ENCODE results near the gene TXNL4B.

The TXNL4B gene

GRCh38 chr16:72111657-72112451 lies 18.4 kb upstream of the TXNL4B start:
- no peak for TF ChIP-seq CTCF (IDR thresholded peaks at IDR 0.05; ENCODE audit: low read depth, low read length)

GRCh38 chr16:72110662-72111615 lies 17.5 kb upstream of the TXNL4B start:
- TF ChIP-seq CTCF (IDR thresholded peaks at IDR 0.05; ENCODE audit: low read depth, low read length): no peak
- no peak for DNase-seq
- Histone ChIP-seq H3K27me3 (ENCODE audit: insufficient read depth, low read depth, severe bottlenecking) (no peaks in the 10 kb centered on the region), H3K27ac (no peak overlapping the region), H3K36me3 (peaks cover 68% of the 10 kb centered on the region), H3K4me3 (ENCODE audit: low read depth, low read length) (no peak overlapping the region), H3K9me3 (ENCODE audit: severe bottlenecking) (no peaks in the 10 kb centered on the region)

More at GRCh38 chr16:72111657-72112451, 18.4 kb upstream of the TXNL4B start:
- H3K27ac ChIP-seq: no peak overlapping the region
- no peaks in the 10 kb centered on the region for H3K27me3 ChIP-seq (ENCODE audit: insufficient read depth, low read depth, severe bottlenecking)
- DNase-seq: no peak
- H3K9me3 ChIP-seq (ENCODE audit: severe bottlenecking): no peaks in the 10 kb centered on the region
- no peak overlapping the region for H3K4me3 ChIP-seq (ENCODE audit: low read depth, low read length)
- peaks cover 58% of the 10 kb centered on the region for H3K36me3 ChIP-seq

- DNase-seq: no peak
- Histone ChIP-seq H3K27ac (no peak overlapping the region), H3K9me3 (ENCODE audit: severe bottlenecking) (no peaks in the 10 kb centered on the region), H3K27me3 (ENCODE audit: insufficient read depth, low read depth, severe bottlenecking) (no peaks in the 10 kb centered on the region), H3K4me3 (ENCODE audit: low read depth, low read length) (no peak overlapping the region), H3K36me3 (peaks cover 77% of the 10 kb centered on the region)
- no peak for TF ChIP-seq CTCF (IDR thresholded peaks at IDR 0.05; ENCODE audit: low read depth, low read length)
These were observed 16.6 kb upstream of the TXNL4B start for GRCh38 chr16:72109966-72110530.

- peaks cover 84% of the 10 kb centered on the region for H3K36me3 ChIP-seq
- H3K4me3 ChIP-seq (ENCODE audit: low read depth, low read length): no peak overlapping the region
These were observed 15.9 kb upstream of the TXNL4B start for GRCh38 chr16:72109300-72109699.

More at GRCh38 chr16:72109300-72109699, 15.9 kb upstream of the TXNL4B start:
- Histone ChIP-seq H3K27ac (no peak overlapping the region), H3K27me3 (ENCODE audit: insufficient read depth, low read depth, severe bottlenecking) (no peaks in the 10 kb centered on the region), H3K9me3 (ENCODE audit: severe bottlenecking) (no peaks in the 10 kb centered on the region)
- no peak for DNase-seq
- TF ChIP-seq CTCF (IDR thresholded peaks at IDR 0.05; ENCODE audit: low read depth, low read length): no peak

Data from WERI-Rb-1 (cell line).